Right kidney (tissue), 1 donor: ENCODE results near the gene KNCN.

Source experiments
- DNase-seq: peaks from one replicate; pipeline ENCODE4 v3.0.0-alpha.2; 2016

KNCN gene

DNA sequence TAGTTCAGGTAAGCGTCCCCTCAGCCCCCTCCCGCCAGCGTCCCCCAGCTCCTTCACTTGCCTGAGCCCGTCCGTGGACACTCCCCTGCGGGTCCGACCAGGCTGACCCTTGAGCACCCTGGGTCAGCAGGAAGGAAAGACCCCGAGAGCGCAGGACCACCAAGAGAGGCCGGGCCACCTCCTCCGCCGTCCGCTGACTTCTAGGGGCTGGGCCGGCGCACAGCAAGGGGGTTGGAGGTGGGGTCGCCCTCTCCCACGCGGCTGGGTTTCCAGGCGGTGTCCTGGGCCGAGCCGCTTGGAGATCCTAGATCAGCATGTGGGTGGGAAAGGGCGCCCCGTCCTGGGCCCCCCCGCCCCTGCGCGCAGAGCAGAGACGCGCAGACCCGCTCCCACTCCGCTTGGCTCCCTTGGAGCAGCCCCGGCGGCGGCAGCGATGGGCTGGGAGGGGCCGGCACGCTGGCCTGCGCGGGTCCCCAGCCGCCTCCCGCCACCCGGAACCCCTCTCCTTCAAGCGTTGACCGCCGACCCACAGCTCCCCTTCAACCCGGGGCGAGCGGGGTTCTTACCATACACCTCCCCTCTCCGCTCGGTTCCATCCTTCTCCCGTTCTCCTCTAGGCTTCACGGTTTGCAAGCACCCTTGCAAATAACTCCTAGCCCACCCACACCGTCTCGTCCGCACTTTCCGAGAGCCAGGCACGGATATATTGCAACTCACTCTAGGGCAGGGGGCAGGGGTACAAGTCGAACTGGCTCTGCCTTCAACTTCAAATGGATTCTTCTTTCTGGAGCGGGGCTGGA, 7.5 kb downstream of the KNCN start:
- DNase-seq: no peak

DNA sequence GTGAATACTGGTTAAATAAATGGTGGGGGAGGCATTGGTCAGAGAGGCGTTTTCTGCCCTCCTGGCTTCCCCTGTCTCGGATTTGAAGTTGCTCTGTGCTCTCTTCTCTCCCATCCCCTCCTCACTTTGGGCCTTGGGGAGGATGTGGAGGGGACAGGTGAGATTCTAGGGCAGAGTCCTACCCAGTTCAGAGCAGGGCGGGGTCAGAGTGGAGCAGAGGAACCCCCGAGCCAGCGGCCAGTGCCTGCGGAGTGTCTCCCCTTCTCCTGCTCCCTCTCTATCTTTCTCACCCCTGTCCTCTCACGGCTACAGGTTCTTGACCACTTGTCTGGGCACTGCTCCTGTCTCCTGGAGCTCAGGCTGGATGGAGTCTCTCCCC, 8.1 kb downstream of the KNCN start:
- no peak for DNase-seq

GRCh38 chr1:46539972-46540371, 11.5 kb downstream of the KNCN start:
- no peak for DNase-seq

GRCh38 chr1:46538147-46538546, 13.3 kb downstream of the KNCN start:
- no peak for DNase-seq

DNA sequence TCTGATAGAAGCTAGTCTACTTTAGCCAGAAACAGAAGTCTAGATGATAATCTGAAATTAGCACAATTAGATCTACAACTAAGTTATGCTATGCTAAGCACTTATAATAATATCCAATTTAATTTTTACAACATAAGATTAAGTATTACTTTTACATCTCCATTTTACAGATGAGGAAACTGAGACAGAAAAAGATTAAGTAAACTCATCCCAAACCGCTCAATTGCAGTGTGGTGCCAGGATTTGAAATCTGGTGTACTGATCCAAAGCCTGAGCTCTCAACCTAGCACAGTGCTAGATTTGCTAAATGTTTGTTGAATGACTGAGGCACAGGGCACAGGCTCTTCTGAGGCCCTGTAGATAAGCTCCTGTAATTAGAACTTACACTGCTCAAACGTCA, 13.8 kb downstream of the KNCN start:
- no peak for DNase-seq

DNA sequence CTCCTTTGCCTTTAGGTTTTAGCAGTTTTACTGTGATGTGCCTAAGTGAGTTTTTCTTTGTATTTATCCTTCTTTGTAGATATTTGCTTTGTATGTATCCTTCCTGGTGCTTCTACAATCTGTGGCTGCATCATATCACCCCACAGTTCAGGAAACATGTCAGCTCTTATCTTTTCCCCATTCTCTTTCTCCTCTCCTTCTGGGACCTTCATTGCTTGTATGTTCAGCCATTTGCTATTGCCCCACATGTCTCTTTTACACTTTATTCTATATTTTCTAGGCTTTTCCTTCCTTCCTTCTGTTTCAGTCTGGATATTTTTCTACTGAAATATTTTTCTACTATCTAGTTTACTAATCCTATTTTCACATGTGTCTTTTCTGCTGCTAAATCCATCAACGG, 14.9 kb downstream of the KNCN start:
- DNase-seq: no peak

GRCh38 chr1:46535063-46535462, 16.4 kb downstream of the KNCN start:
- DNase-seq: no peak

GRCh38 chr1:46533179-46533864, 18.1 kb downstream of the KNCN start:
- DNase-seq: peak; percentile 70

GRCh38 chr1:46532498-46533178, 18.8 kb downstream of the KNCN start:
- DNase-seq: peak; percentile 63

- no peak for DNase-seq
These were observed 19.4 kb downstream of the KNCN start for GRCh38 chr1:46532095-46532494.

DNA sequence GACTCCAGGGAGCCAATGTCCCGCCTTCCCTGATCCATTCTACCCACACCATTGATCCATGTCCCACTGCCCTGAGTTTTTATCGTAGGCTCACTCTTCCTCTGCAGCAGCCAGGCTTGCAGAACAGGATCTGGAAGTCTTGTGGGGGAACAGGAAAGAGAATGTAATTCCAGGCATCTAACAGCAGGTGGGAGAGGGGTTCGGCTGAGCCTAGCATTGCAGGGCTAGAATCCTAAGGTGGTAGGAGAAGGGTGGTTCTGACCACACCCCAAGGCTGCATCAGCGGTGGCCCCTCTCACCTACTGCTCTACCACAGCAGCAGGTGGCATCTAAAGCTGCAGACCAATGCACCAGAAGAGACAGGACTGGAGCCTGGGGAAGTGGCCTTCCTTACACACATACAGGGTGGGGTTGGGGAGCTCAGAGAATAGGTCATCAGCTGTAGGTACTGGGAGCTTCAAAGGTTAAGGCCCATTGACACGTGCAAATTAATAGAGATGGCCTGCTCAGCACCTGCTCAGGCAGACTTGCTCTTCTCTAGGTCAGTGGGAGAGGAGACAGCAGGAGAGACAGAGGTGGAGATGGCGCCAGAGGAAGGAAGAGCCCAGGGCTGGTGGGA, 20.5 kb downstream of the KNCN start:
- no peak for DNase-seq

GRCh38 chr1:46530311-46530710, 21.1 kb downstream of the KNCN start:
- no peak for DNase-seq

- no peak for DNase-seq
These were observed 22.3 kb downstream of the KNCN start for GRCh38 chr1:46529031-46529630.

- DNase-seq: no peak
These were observed 23.0 kb downstream of the KNCN start for GRCh38 chr1:46528297-46528955.

- DNase-seq: no peak
These were observed 23.8 kb downstream of the KNCN start for GRCh38 chr1:46527474-46528296.

DNA sequence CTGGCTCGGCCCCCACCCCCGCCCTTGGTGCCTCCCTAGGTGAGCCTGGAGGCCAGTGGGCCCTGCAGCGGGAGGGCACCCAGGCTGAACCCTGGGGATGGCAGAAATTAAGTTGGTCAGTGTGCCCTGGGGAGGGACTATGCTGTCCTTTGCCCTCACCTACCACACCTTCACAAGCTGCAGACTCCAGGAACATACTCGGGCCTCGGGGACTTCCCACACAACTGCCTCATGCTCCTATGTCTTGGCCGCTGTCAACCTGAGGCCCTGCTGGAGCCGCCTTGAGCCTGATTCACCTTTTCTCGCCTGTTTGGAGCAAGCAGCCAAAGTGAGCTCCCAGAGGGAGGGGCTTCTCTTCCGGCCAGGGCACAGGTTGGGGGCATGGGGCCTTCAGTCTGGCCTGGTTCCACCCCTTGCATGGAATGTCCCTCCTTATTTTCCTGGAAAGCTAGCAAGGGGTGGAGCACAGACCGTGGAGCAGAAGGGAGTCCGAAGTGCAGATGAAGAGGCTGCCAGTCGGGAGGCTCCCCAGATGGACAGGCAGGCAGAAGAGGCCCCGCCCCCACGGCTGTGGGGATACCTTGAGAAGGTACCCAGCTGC, 24.7 kb downstream of the KNCN start:
- DNase-seq: peak; percentile 58

DNA sequence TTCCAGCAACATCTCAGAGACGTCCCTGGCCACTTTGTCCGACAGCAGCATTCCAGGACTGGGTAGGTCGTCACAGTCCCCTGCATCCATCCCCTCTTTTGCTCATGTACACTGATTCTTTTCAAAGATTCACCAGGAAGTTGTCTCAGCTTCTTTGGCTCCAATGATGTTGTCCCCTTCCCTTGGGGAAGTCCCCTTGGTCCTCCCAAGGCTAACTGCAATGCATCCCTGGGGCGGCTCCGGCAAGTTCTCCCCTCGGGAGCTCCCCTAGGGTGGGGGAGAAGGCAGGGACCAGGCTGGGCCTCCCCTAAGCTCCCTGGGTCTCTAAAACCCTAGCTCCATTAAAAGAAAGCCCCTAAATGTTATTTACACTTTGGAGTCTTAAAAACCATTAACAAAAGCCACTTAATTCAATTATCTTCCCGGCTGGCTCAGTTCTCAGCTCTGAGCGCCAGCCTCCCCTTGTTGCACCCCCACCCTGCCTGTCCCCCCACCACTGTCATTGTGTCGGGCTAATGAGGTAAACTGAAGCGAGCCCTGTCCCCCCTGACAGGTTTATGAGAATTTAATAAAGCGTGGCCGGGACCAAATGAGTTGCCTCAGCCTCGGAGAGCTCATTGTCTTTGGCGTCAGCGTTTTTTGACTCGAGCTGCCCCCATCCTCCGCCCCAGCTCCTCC, 25.3 kb downstream of the KNCN start:
- DNase-seq: no peak

DNA sequence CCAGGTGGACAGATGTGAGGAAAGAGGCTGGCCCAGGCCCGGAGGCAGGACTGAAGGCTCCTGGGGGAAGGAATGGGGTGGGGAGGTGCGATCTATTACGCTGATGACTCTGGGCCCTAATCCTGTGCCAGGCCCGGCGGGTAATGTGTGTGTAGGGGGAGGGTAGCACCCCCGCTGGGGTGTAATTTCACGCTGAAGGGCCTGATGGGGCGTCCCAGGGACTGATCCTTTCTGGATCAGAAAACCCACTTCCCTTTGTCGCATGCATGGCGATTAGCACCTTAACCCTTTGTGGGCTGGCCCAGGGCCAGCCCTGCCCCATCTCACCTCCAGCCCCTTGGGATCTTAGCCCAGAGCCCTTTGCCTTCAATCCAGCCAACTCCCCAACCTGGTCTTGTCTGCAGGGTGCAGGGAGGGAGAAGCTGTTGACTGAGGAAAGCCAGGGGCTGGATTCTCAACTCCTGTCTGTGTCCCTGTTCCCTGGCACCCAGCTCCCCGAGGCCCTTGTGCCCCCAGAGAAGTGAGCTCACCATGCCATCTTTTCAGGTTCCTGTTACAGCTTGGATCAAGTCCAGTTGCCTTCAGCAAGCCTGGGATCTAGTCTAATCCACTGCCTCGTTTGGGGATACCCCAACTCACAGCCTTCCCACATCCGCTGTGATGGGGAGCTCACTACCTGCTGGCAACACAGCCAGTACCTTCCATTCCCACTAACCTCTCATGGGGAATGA, 26.0 kb downstream of the KNCN start:
- no peak for DNase-seq

GRCh38 chr1:46524843-46525242, 26.6 kb downstream of the KNCN start:
- DNase-seq: no peak
